Transverse colon (tissue), 4 donors: ENCODE measurements around the gene ROPN1L. TPM values are rescaled to one million over a fixed set of nuclear protein-coding genes. Genes with fewer than 3 reads are reported as not detected.

Experiments used
- DNase-seq: peaks from one replicate; pipeline ENCODE4 v3.0.0-alpha.2; 2019
- H3K27ac ChIP-seq, 4 donors: fragments of 200-600 bp; sonication (generic); 2 replicates each; pipeline ENCODE4 v1.5.1; 2016 to 2018; ENCODE audit warnings: inconsistent platforms in 4 of 4
- H3K27me3 ChIP-seq: fragments of 200-600 bp; sonication (generic); 2 replicates; pipeline ENCODE4 v1.5.1; 2017; ENCODE audit warnings: inconsistent platforms
- H3K36me3 ChIP-seq, 4 donors: fragments of 200-600 bp; sonication (generic); 2 replicates each; pipeline ENCODE4 v1.5.1; 2017 to 2019; ENCODE audit warnings: inconsistent platforms in 4 of 4
- H3K4me1 ChIP-seq, 4 donors: fragments of 200-600 bp; sonication (generic); 2 replicates each; pipeline ENCODE4 v1.5.1; 2017 to 2020; ENCODE audit warnings: inconsistent platforms in 4 of 4
- H3K4me3 ChIP-seq, 4 donors: fragments of 200-600 bp; sonication (generic); 1 replicate in 1 of 4; 2 replicates in 3 of 4; pipeline versions ENCODE4 v1.5.1 to v1.6.1; 2017 to 2019; ENCODE audit warnings: inconsistent platforms in 4 of 4
- H3K9me3 ChIP-seq, 2 donors: fragments of 200-600 bp; sonication (generic); 2 replicates each; pipeline ENCODE4 v1.5.1; 2017 to 2019; ENCODE audit warnings: inconsistent platforms in 2 of 2
- CTCF ChIP-seq, 5 experiments: fragments of 200-600 bp in 3 of 5; fragments of 450-650 bp in 2 of 5; sonication (generic) in 3 of 5; IDR thresholded peaks; 1 replicate in 2 of 5; 2 replicates in 3 of 5; pipeline ENCODE4 v1.5.1; 2016 to 2017; ENCODE audit warnings: antibody characterized with exemption in 5 of 5, inconsistent platforms in 3 of 5, mild to moderate bottlenecking in 2 of 5, moderate library complexity in 1 of 5
- EP300 ChIP-seq: sonication (generic); formaldehyde crosslinking; IDR thresholded peaks from one replicate; pipeline ENCODE4 v1.6.1; 2017; ENCODE audit warnings: antibody characterized with exemption, low read depth
- POLR2A ChIP-seq: fragments of 450-650 bp; IDR thresholded peaks from one replicate; pipeline ENCODE4 v1.6.1; 2016; ENCODE audit warnings: antibody characterized with exemption, mild to moderate bottlenecking, moderate library complexity
- POLR2AphosphoS5 ChIP-seq, 3 donors: sonication (generic); formaldehyde crosslinking; IDR thresholded peaks; one replicate each; pipeline ENCODE4 v1.6.1; 2016; ENCODE audit warnings: antibody characterized with exemption in 3 of 3
- WGBS, 2 donors: methylation state at CpG; one replicate each; pipeline ENCODE4 v1.1.5; 2018; ENCODE audit warnings: low coverage in 1 of 2; 5-methylcytosine and 5-hydroxymethylcytosine counted together
- in situ Hi-C, 4 donors: fragments of 200-750 bp; cut with MboI; loops; one replicate each; pipeline versions ENCODE4 v1.15.0 to v1.15.1; 2017; ENCODE audit warnings: low sequenced_read_pairs in 3 of 4, low pct_ligation_motif_present in 1 of 4, low pct_unique_long_range_greater_than_20kb in 1 of 4
- intact Hi-C: fragments of 100-400 bp; cut with DNase I; formaldehyde crosslinking; loops from one replicate; pipeline ENCODE4 v1.15.1; 2023; ENCODE audit warnings: low total_unique reads
- total RNA-seq, 4 donors: library from RNA; depleted of rRNA; stranded (reverse); fragments of >200 nt; gene quantifications; one replicate each; pipeline ENCODE4 v1.1.0, GENCODE V29; 2016

The ROPN1L gene
- total RNA-seq, 4 donors from 2014 or later, result 0.32 to 2.6 TPM; not detected in 2

- no peak for TF ChIP-seq POLR2AphosphoS5 (IDR thresholded peaks at IDR 0.05)
- no peak for TF ChIP-seq EP300
- no peak for TF ChIP-seq CTCF (IDR thresholded peaks at IDR 0.05)
- no peak for TF ChIP-seq POLR2A
- no peak overlapping the region for H3K4me3 ChIP-seq
- H3K9me3 ChIP-seq, result no peaks in the 10 kb centered on the region
- peaks cover 7 to 22% (median 11%) of the 10 kb centered on the region in 4 donors for H3K4me1 ChIP-seq
- no peaks in the 10 kb centered on the region for H3K36me3 ChIP-seq
- H3K27ac ChIP-seq, result no peak overlapping the region
- WGBS, 2 donors, result 39 to 65% methylated on average over 10 to 14 of the region's 14 CpGs
- DNase-seq, result no peak
- in situ Hi-C loops, result no loop called here
- H3K27me3 ChIP-seq, result peaks cover 3% of the 10 kb centered on the region
- intact Hi-C loops, result no loop called here
Measured at GRCh38 chr5:10485142-10485795, 43.6 kb downstream of the ROPN1L start.

GRCh38 chr5:10485897-10486296 is 44.2 kb downstream of the ROPN1L start:
- intact Hi-C loops, result no loop called here
- TF ChIP-seq POLR2A, result no peak
- Histone ChIP-seq H3K4me3 (no peak overlapping the region), H3K9me3 (no peaks in the 10 kb centered on the region), H3K27ac (no peak overlapping the region), H3K27me3 (peaks cover 3% of the 10 kb centered on the region), H3K36me3 (no peaks in the 10 kb centered on the region), H3K4me1 (peaks cover 2 to 17% (median 6%) of the 10 kb centered on the region in 4 donors)
- in situ Hi-C loops, result no loop called here
- DNase-seq, result no peak
- WGBS, 2 donors, result 93% methylated on average over 10 of the region's 10 CpGs; no CpG with 5 or more reads in 1 of the 2 donors

- TF ChIP-seq EP300 (no peak), CTCF (IDR thresholded peaks at IDR 0.05) (no peak), POLR2AphosphoS5 (IDR thresholded peaks at IDR 0.05) (no peak), POLR2A (no peak)
- intact Hi-C loops, result no loop called here
- DNase-seq, result no peak
- no peaks in the 10 kb centered on the region for H3K9me3 ChIP-seq
- H3K27ac ChIP-seq, result no peak overlapping the region
- H3K4me3 ChIP-seq, result no peak overlapping the region
- 92% methylated on average over 22 of the region's 29 CpGs; no CpG with 5 or more reads in 1 of the 2 donors for WGBS, 2 donors
- no peaks in the 10 kb centered on the region for H3K36me3 ChIP-seq
- in situ Hi-C loops, result no loop called here
- H3K4me1 ChIP-seq, result peaks cover 0 to 8% (median 0%) of the 10 kb centered on the region in 4 donors
- H3K27me3 ChIP-seq, result peaks cover 3% of the 10 kb centered on the region
Measured at GRCh38 chr5:10486511-10487344, 45.0 kb downstream of the ROPN1L start.

GRCh38 chr5:10488144-10488543 is 46.5 kb downstream of the ROPN1L start:
- Histone ChIP-seq H3K36me3 (no peaks in the 10 kb centered on the region), H3K27ac (no peak overlapping the region), H3K4me1 (peaks cover 0 to 6% (median 0%) of the 10 kb centered on the region in 4 donors), H3K9me3 (no peaks in the 10 kb centered on the region), H3K27me3 (peaks cover 3% of the 10 kb centered on the region), H3K4me3 (no peak overlapping the region)
- TF ChIP-seq POLR2A, result no peak
- TF ChIP-seq POLR2AphosphoS5 (IDR thresholded peaks at IDR 0.05), result no peak
- no peak for TF ChIP-seq EP300
- TF ChIP-seq CTCF (IDR thresholded peaks at IDR 0.05), result no peak
- in situ Hi-C loops, result no loop called here
- intact Hi-C loops, result no loop called here
- WGBS, 2 donors, result 58 to 66% methylated on average over 4 to 6 of the region's 6 CpGs
- no peak for DNase-seq
